Breast epithelium (tissue), 3 donors: ENCODE measurements around the gene OGFOD3.

Experiments
- POLR2A ChIP-seq: fragments of 450-650 bp; IDR thresholded peaks from one replicate; pipeline ENCODE4 v1.6.1; 2016; ENCODE audit warnings: antibody characterized with exemption, mild to moderate bottlenecking, moderate library complexity
- TF ChIP-seq, protein P1 (sequence below), 3 donors: fragments of 450-650 bp; IDR thresholded peaks; one replicate each; pipeline ENCODE4 v1.5.1; 2016 to 2017; ENCODE audit warnings: antibody characterized with exemption in 3 of 3, mild to moderate bottlenecking in 3 of 3, moderate library complexity in 3 of 3

DNA sequence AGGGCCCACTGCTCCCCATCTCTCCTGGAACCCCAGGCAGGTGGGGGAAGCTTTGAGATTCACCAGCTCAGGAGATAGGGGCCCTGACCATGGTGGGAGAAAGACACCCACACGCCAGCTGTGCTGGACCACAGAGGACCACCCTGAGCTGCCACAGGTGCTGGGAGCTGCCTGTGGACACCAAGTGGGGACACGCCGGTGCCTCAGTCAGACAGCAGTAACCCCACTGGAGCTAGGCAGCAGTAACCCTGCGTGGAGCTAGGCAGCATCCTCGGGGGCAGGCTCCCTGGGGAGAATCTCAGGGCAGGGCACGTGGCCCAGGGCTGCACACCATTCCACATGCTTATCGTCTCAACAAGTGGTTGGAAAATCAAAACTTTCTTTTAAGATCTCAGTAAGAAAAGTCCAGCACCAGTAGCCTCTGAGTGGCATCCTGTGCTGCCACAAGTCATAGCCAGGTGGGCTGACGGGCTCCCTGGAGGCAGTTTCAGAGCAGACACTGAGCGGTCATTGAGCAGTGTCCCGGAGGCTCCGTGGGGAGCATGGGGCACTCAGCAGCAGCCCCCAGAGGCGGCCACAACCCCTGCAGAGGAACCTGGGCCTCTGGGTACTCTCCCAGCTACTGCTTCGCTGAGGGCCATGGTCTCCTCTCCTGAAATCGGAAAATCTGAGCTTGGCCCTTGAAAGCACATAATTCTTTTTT, 8.2 kb downstream of the OGFOD3 start:
- TF ChIP-seq POLR2A: no peak
- TF ChIP-seq, protein P1, sequence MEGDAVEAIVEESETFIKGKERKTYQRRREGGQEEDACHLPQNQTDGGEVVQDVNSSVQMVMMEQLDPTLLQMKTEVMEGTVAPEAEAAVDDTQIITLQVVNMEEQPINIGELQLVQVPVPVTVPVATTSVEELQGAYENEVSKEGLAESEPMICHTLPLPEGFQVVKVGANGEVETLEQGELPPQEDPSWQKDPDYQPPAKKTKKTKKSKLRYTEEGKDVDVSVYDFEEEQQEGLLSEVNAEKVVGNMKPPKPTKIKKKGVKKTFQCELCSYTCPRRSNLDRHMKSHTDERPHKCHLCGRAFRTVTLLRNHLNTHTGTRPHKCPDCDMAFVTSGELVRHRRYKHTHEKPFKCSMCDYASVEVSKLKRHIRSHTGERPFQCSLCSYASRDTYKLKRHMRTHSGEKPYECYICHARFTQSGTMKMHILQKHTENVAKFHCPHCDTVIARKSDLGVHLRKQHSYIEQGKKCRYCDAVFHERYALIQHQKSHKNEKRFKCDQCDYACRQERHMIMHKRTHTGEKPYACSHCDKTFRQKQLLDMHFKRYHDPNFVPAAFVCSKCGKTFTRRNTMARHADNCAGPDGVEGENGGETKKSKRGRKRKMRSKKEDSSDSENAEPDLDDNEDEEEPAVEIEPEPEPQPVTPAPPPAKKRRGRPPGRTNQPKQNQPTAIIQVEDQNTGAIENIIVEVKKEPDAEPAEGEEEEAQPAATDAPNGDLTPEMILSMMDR (IDR thresholded peaks at IDR 0.05): no peak
